ENCODE data around the gene SLC6A1.

The SLC6A1 gene

GRCh38 chr3:10964537-10965167 is 27.9 kb upstream of the SLC6A1 start:
- H3K36me3 ChIP-seq (ENCODE audit: control insufficient read depth, insufficient read depth, low read length) = no peaks in the 10 kb centered on the region
- H3K4me1 ChIP-seq = no peaks in the 10 kb centered on the region
- no peak overlapping the region for H2AFZ ChIP-seq
- H3K79me2 ChIP-seq = no peaks in the 10 kb centered on the region
- no peak overlapping the region for H3K4me3 ChIP-seq (ENCODE audit: low read depth, low read length)
- no peak overlapping the region for H3K27ac ChIP-seq
- no peak overlapping the region for H3K9ac ChIP-seq
- no peak for TF ChIP-seq CTCF (IDR thresholded peaks at IDR 0.05)
- no peak overlapping the region for H3K4me2 ChIP-seq (ENCODE audit: low read length)
- no peaks in the 10 kb centered on the region for H3K27me3 ChIP-seq (ENCODE audit: control insufficient read depth, insufficient read depth, low read length)
- H3K9me3 ChIP-seq (ENCODE audit: control insufficient read depth, low read length) = no peaks in the 10 kb centered on the region

- TF ChIP-seq CTCF (IDR thresholded peaks at IDR 0.05) = no peak
- no peak overlapping the region for H3K9ac ChIP-seq
- H3K27me3 ChIP-seq (ENCODE audit: control insufficient read depth, insufficient read depth, low read length) = no peaks in the 10 kb centered on the region
- no peaks in the 10 kb centered on the region for H3K36me3 ChIP-seq (ENCODE audit: control insufficient read depth, insufficient read depth, low read length)
- no peak overlapping the region for H2AFZ ChIP-seq
- no peaks in the 10 kb centered on the region for H3K9me3 ChIP-seq (ENCODE audit: control insufficient read depth, low read length)
- no peak overlapping the region for H3K27ac ChIP-seq
- no peaks in the 10 kb centered on the region for H3K4me1 ChIP-seq
- no peak overlapping the region for H3K4me2 ChIP-seq (ENCODE audit: low read length)
- no peak overlapping the region for H3K4me3 ChIP-seq (ENCODE audit: low read depth, low read length)
- H3K79me2 ChIP-seq = no peaks in the 10 kb centered on the region
Observed at GRCh38 chr3:10968401-10968800, 24.1 kb upstream of the SLC6A1 start.

- Histone ChIP-seq H3K4me1 (no peaks in the 10 kb centered on the region), H3K4me2 (ENCODE audit: low read length) (no peak overlapping the region), H2AFZ (no peak overlapping the region), H3K79me2 (no peaks in the 10 kb centered on the region), H3K9ac (no peak overlapping the region), H3K36me3 (ENCODE audit: control insufficient read depth, insufficient read depth, low read length) (no peaks in the 10 kb centered on the region), H3K9me3 (ENCODE audit: control insufficient read depth, low read length) (no peaks in the 10 kb centered on the region), H3K4me3 (ENCODE audit: low read depth, low read length) (no peak overlapping the region), H3K27ac (no peak overlapping the region), H3K27me3 (ENCODE audit: control insufficient read depth, insufficient read depth, low read length) (no peaks in the 10 kb centered on the region)
- TF ChIP-seq CTCF (IDR thresholded peaks at IDR 0.05) = no peak
Observed at GRCh38 chr3:10970306-10970960, 22.1 kb upstream of the SLC6A1 start.

GRCh38 chr3:10972072-10972782 is 20.3 kb upstream of the SLC6A1 start:
- Histone ChIP-seq H3K27me3 (ENCODE audit: control insufficient read depth, insufficient read depth, low read length) (no peaks in the 10 kb centered on the region), H3K4me2 (ENCODE audit: low read length) (no peak overlapping the region), H3K4me3 (ENCODE audit: low read depth, low read length) (no peak overlapping the region)

More at GRCh38 chr3:10972072-10972782, 20.3 kb upstream of the SLC6A1 start:
- H2AFZ ChIP-seq = no peak overlapping the region
- H3K79me2 ChIP-seq = no peaks in the 10 kb centered on the region
- no peaks in the 10 kb centered on the region for H3K36me3 ChIP-seq (ENCODE audit: control insufficient read depth, insufficient read depth, low read length)
- no peaks in the 10 kb centered on the region for H3K4me1 ChIP-seq
- no peak for TF ChIP-seq CTCF (IDR thresholded peaks at IDR 0.05)
- no peaks in the 10 kb centered on the region for H3K9me3 ChIP-seq (ENCODE audit: control insufficient read depth, low read length)
- no peak overlapping the region for H3K9ac ChIP-seq
- no peak overlapping the region for H3K27ac ChIP-seq
